Neural crest cell (in vitro differentiated cells): ENCODE measurements around the gene LNX2. TPM values are rescaled to one million over a fixed set of nuclear protein-coding genes. Genes with fewer than 3 reads are reported as not detected.

Experiments
- DNase-seq: peaks from one replicate; pipeline ENCODE4 v3.0.0; 2021; ENCODE audit warnings: low read depth, mixed read lengths, low spot score
- H3K27ac Mint-ChIP-seq: one replicate; pipeline ENCODE4 v1.8.0; 2021; ENCODE audit warnings: mild to moderate bottlenecking, mixed read lengths; ENCODE audit not compliant: unreplicated experiment
- H3K27me3 Mint-ChIP-seq: 2 replicates; pipeline ENCODE4 v1.8.0; 2021; ENCODE audit warnings: low read depth, mild to moderate bottlenecking, mixed read lengths
- H3K36me3 Mint-ChIP-seq: 2 replicates; pipeline ENCODE4 v1.8.0; 2021; ENCODE audit warnings: low read depth, mild to moderate bottlenecking, mixed read lengths
- H3K4me1 Mint-ChIP-seq: 2 replicates; pipeline ENCODE4 v1.8.0; 2021; ENCODE audit warnings: mixed read lengths
- H3K4me3 Mint-ChIP-seq: one replicate; pipeline ENCODE4 v1.8.0; 2021; ENCODE audit warnings: mild to moderate bottlenecking, mixed read lengths
- H3K9me3 Mint-ChIP-seq: 2 replicates; pipeline ENCODE4 v1.8.0; 2021; ENCODE audit warnings: mixed read lengths
- total RNA-seq: library from RNA; stranded (reverse); gene quantifications from 2 replicates; pipeline ENCODE4 v1.2.1, GENCODE V29; 2021
- TF ChIP-seq, protein P1 (sequence below): fragments of 200-600 bp; sonication (generic); conservative IDR thresholded peaks from 2 replicates; pipeline ENCODE4 v1.5.0; 2021; ENCODE audit warnings: antibody characterized with exemption, mild to moderate bottlenecking

The LNX2 gene
- total RNA-seq, 1 donor from 2014 or later: 9.6 TPM

DNA sequence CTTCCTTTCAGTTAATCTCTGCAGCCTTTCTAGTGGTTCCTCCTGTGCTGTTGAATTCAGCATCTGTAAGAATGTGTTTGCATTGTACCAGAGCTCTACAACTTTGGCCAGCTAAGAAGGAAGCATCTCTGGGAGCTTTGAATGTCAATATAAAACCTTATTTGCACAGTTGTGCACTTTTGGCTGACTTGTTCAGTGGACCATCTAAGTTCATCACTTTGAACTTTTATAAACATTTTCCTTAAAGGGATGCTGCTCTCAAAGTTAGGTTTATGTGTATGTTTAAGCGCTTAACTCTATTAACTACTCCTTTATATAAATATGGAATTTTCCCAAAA lies 16.9 kb upstream of the LNX2 start:
- Mint-ChIP-seq H3K36me3 (peaks cover 1% of the 10 kb centered on the region), H3K27ac (no peak overlapping the region), H3K4me3 (no peak overlapping the region), H3K27me3 (no peaks in the 10 kb centered on the region), H3K4me1 (peaks cover 13% of the 10 kb centered on the region), H3K9me3 (no peaks in the 10 kb centered on the region)
- TF ChIP-seq, protein P1, sequence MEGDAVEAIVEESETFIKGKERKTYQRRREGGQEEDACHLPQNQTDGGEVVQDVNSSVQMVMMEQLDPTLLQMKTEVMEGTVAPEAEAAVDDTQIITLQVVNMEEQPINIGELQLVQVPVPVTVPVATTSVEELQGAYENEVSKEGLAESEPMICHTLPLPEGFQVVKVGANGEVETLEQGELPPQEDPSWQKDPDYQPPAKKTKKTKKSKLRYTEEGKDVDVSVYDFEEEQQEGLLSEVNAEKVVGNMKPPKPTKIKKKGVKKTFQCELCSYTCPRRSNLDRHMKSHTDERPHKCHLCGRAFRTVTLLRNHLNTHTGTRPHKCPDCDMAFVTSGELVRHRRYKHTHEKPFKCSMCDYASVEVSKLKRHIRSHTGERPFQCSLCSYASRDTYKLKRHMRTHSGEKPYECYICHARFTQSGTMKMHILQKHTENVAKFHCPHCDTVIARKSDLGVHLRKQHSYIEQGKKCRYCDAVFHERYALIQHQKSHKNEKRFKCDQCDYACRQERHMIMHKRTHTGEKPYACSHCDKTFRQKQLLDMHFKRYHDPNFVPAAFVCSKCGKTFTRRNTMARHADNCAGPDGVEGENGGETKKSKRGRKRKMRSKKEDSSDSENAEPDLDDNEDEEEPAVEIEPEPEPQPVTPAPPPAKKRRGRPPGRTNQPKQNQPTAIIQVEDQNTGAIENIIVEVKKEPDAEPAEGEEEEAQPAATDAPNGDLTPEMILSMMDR: no peak
- no peak for DNase-seq

DNA sequence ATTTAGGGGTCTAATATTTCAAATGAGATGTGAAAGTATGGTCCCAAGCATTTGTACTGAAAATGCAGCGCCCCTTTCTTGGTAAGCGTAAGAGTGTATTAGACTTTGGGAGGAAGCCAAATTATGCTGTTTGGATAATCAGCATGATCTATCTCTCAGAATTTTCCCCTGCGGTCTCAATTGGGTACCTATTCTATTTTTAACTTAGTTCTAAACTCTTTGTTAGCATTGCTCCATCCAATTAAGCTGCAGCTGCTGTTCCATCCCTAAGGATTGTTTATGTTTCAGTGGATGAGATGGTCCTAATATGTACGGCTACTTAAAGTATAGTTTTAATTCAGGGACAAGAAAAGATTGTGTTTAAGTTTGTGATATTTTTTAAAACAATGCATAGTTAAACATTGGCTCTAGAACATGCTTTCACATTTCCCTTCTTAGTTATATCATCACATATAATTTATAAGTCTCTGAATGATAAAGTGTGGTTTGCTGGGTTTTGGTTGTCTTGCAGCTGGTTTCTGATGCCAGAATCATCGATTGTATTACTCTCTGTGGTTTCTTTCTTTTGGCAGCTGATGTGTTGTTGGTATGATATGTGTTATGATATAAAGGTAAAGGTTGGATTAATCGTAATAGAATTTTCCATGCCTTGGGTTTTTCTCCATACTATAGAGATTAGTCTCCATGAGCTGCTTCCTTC lies 16.4 kb upstream of the LNX2 start:
- TF ChIP-seq, protein P1: no peak
- H3K36me3 Mint-ChIP-seq: peaks cover 2% of the 10 kb centered on the region
- DNase-seq: no peak
- no peak overlapping the region for H3K4me3 Mint-ChIP-seq
- H3K27ac Mint-ChIP-seq: peak overlapping the region; percentile 28
- H3K4me1 Mint-ChIP-seq: peaks cover 12% of the 10 kb centered on the region
- H3K9me3 Mint-ChIP-seq: no peaks in the 10 kb centered on the region
- no peaks in the 10 kb centered on the region for H3K27me3 Mint-ChIP-seq

DNA sequence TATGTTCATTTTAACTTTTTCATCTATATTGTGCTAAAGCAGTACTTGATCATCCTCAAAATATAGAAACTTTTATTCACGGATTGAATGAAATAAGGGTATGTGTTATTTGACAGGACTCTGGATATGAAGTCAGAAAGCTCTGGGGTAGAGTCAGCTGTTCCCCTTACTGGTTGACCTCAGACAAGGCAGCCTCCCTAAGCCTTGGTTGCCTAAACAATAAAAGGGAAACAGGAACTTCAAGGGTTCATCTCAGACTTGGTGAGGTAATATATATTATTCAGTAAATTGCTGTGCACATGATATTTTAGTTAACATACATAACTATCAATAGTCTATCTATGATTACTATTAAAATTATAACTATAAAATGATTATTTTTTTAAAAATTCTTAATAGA lies 14.9 kb upstream of the LNX2 start:
- Mint-ChIP-seq H3K27ac (no peak overlapping the region), H3K4me1 (peaks cover 12% of the 10 kb centered on the region), H3K27me3 (no peaks in the 10 kb centered on the region), H3K36me3 (peaks cover 2% of the 10 kb centered on the region), H3K9me3 (no peaks in the 10 kb centered on the region), H3K4me3 (no peak overlapping the region)
- no peak for DNase-seq
- TF ChIP-seq, protein P1: no peak

DNA sequence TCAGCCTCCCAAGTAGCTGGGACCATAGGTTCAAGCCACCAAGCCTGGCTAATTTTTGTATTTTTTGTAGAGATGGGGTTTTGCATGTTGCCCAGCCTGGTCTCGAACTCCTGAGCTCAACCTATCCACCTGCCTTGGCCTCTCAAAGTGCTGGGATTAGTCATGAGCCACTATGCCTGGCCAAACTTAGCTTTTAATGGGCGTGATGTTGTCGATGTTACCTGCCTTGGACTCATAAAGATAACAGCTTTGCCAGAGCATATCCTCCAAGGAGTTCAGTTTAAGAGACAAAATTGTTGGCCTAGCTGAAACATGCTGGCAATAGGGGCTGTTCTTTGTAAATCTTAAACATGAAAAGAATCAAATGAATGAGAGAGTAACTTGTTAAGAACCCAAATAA lies 14.5 kb upstream of the LNX2 start:
- H3K9me3 Mint-ChIP-seq: no peaks in the 10 kb centered on the region
- peaks cover 2% of the 10 kb centered on the region for H3K36me3 Mint-ChIP-seq
- DNase-seq: no peak
- TF ChIP-seq, protein P1: no peak
- H3K27me3 Mint-ChIP-seq: no peaks in the 10 kb centered on the region
- H3K4me3 Mint-ChIP-seq: no peak overlapping the region
- no peak overlapping the region for H3K27ac Mint-ChIP-seq
- H3K4me1 Mint-ChIP-seq: peaks cover 12% of the 10 kb centered on the region

DNA sequence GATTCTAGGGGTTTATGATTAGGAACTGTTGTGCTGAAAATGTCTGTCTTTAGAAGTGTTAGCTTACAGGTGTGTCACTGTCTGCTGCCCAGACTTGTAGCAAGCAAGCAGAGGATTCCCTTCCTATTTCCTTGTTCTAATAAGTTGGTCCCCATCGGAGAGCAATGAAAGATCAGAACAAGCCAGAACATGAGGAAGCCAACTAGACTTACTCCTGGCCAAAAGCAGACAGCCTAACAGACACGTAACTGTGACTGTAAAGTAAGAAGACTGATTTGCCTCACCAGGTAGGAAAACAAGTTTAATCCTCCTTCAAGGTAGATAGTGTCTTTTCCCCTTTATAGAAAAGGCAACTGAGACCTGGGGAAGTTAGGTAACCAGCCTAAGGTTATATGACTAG lies 13.9 kb upstream of the LNX2 start:
- H3K36me3 Mint-ChIP-seq: peaks cover 2% of the 10 kb centered on the region
- H3K27me3 Mint-ChIP-seq: no peaks in the 10 kb centered on the region
- no peak overlapping the region for H3K4me3 Mint-ChIP-seq
- H3K27ac Mint-ChIP-seq: no peak overlapping the region
- peaks cover 12% of the 10 kb centered on the region for H3K4me1 Mint-ChIP-seq
- TF ChIP-seq, protein P1: no peak
- DNase-seq: no peak
- no peaks in the 10 kb centered on the region for H3K9me3 Mint-ChIP-seq
